Medulla oblongata (tissue), 1 donor: Measurements from ENCODE around the gene RGS19.

ENCODE experiments used
- DNase-seq: peaks from one replicate; pipeline ENCODE4 v3.0.0-alpha.2; 2015; ENCODE audit errors: extremely low spot score

Gene RGS19

GRCh38 chr20:64063389-64064144, 15.8 kb downstream of the RGS19 start:
- no peak for DNase-seq

- DNase-seq: peak; percentile 98
Observed at GRCh38 chr20:64062596-64063388, 16.5 kb downstream of the RGS19 start, which contains the start of gene TCEA2. Gene TCEA2, plus strand, starts transcription at chr20:64063198. Its CDS starts 115 bp downstream, at chr20:64063313.

GRCh38 chr20:64062276-64062595, 17.1 kb downstream of the RGS19 start:
- DNase-seq: peak; percentile 60

- no peak for DNase-seq
Observed at GRCh38 chr20:64058536-64058935, 20.8 kb downstream of the RGS19 start.

- DNase-seq: peak; percentile 38
Observed at GRCh38 chr20:64057628-64058498, 21.5 kb downstream of the RGS19 start.

- DNase-seq: no peak
Observed at GRCh38 chr20:64056889-64057627, 22.3 kb downstream of the RGS19 start.

- no peak for DNase-seq
Observed at GRCh38 chr20:64056639-64056888, 22.8 kb downstream of the RGS19 start.

- DNase-seq: no peak
Observed at GRCh38 chr20:64055893-64056638, 23.3 kb downstream of the RGS19 start.

- no peak for DNase-seq
Observed at GRCh38 chr20:64055396-64055892, 23.9 kb downstream of the RGS19 start.

- DNase-seq: no peak
Observed at GRCh38 chr20:64053841-64054661, 25.3 kb downstream of the RGS19 start.

- no peak for DNase-seq
Observed at GRCh38 chr20:64052987-64053840, 26.1 kb downstream of the RGS19 start.

GRCh38 chr20:64052326-64052722, 27.0 kb downstream of the RGS19 start:
- no peak for DNase-seq

GRCh38 chr20:64051561-64052325, 27.6 kb downstream of the RGS19 start:
- DNase-seq: no peak

GRCh38 chr20:64051033-64051452, 28.3 kb downstream of the RGS19 start:
- DNase-seq: no peak

- no peak for DNase-seq
Observed at GRCh38 chr20:64050261-64051032, 28.9 kb downstream of the RGS19 start.

GRCh38 chr20:64049878-64050260, 29.4 kb downstream of the RGS19 start:
- DNase-seq: no peak
